H4 (cell line): ENCODE measurements around the gene SLF2. TPM values are rescaled to one million over a fixed set of nuclear protein-coding genes. Genes with fewer than 3 reads are reported as not detected.

Experiments used
- total RNA-seq: library from RNA; depleted of rRNA; stranded (reverse); fragments of >200 nt; shearing (Covaris generic); gene quantifications from 2 replicates; pipeline ENCODE4 v1.2.3, GENCODE V29; 2014; rRNA removed

Gene SLF2
- total RNA-seq, 1 experiment from 2014 or later: 14.0 TPM

Other genes starting within 250 kb of the SLF2 start
- gene PAX2, start 167.4 kb upstream of the SLF2 start, total RNA-seq: not detected in 2 replicates
- 0.27 and 0.89 TPM in 2 replicates for gene SEMA4G, start 56.5 kb downstream of the SLF2 start, total RNA-seq
- gene MRPL43, start 74.5 kb downstream of the SLF2 start, total RNA-seq: 94.3 and 105 TPM in 2 replicates
- gene TWNK, start 74.6 kb downstream of the SLF2 start, total RNA-seq: 6.7 and 8.0 TPM in 2 replicates
- gene LZTS2, start 86.8 kb downstream of the SLF2 start, total RNA-seq: 24.3 and 26.2 TPM in 2 replicates
- 0.21 and 0.97 TPM in 2 replicates for gene PDZD7, start 118.2 kb downstream of the SLF2 start, total RNA-seq
- gene SFXN3, start 118.3 kb downstream of the SLF2 start, total RNA-seq: 35.7 and 35.8 TPM in 2 replicates
- gene KAZALD1, start 149.0 kb downstream of the SLF2 start, total RNA-seq: 10.2 and 22.5 TPM in 2 replicates
- gene TLX1, start 218.3 kb downstream of the SLF2 start, total RNA-seq: not detected in 2 replicates